Measurements from ENCODE around the gene ARL15. TPM values are rescaled to one million over a fixed set of nuclear protein-coding genes. Genes with fewer than 3 reads are reported as not detected.

Gene ARL15
- total and polyA plus RNA-seq, 9 of the 15 experiments (the other 6 are each of a cell fraction or from before 2014, with no cell fraction given): 18.5 to 80.4 (median 57.0) TPM

DNA sequence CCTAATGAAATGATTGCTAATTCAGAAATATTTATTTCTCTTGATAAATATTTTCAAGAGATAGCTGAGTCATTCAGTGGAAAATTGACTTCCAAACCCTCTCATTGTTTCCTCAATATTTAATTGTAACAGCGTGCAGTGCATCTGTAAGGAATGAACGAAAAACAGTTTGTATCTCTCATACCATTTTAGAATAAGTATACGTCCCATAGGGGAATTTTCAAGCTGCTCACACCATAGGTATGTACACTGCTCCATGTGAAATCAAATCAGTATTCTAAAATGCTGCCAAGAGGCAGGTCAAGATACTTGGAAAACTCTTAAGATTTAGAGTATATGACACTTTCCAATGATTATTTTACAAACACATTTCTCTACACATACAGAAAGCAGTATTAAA, 202.2 kb downstream of the ARL15 start (continued):
- TF ChIP-seq, protein P1, sequence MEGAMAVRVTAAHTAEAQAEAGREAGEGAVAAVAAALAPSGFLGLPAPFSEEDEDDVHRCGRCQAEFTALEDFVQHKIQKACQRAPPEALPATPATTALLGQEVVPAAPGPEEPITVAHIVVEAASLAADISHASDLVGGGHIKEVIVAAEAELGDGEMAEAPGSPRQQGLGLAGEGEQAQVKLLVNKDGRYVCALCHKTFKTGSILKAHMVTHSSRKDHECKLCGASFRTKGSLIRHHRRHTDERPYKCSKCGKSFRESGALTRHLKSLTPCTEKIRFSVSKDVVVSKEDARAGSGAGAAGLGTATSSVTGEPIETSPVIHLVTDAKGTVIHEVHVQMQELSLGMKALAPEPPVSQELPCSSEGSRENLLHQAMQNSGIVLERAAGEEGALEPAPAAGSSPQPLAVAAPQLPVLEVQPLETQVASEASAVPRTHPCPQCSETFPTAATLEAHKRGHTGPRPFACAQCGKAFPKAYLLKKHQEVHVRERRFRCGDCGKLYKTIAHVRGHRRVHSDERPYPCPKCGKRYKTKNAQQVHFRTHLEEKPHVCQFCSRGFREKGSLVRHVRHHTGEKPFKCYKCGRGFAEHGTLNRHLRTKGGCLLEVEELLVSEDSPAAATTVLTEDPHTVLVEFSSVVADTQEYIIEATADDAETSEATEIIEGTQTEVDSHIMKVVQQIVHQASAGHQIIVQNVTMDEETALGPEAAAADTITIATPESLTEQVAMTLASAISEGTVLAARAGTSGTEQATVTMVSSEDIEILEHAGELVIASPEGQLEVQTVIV (CRISPR knock-in tag; IDR thresholded peaks at IDR 0.05; ENCODE audit: borderline replicate concordance): no peak
- TF ChIP-seq NR2C2 (CRISPR knock-in tag; IDR thresholded peaks at IDR 0.05) (no peak), NR2C2 (tag; IDR thresholded peaks at IDR 0.05) (no peak)

DNA sequence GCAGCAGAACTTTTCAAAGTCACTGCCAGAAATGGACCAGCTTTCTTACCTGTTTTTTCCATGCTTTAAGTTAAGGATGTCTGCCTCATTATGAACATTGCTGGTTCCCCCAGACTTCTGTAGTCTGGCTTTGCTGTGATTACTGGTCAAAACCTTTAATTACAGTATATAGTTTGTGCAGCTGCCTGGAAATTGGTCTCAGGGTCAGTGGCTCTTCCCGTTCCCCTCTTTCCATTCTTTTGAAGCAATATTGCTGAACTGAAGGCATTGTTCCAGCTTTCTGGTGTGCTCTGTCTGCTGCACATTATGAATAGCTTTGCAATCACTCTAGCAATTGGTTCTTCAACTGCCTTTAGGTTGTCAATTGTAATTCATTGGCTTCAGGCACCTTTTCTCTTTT, 206.5 kb downstream of the ARL15 start:
- H3K27ac ChIP-seq (ENCODE audit: extremely low read depth, low read depth, low read length): no peak overlapping the region
- POLR2A ChIA-PET: interaction anchor here (1.9 kb wide), 1 partner anchor 12 kb away, joined by 4 read pairs; no protein-coding TSS in a partner anchor
- H3K4me1 ChIP-seq (replicated peaks in 1 of 2; ENCODE audit: control insufficient read depth in 2 of 2, insufficient read depth in 2 of 2, low read length in 2 of 2): no peaks in the 10 kb centered on the region
- H3K4me3 ChIP-seq: no peak overlapping the region
- no peak overlapping the region for H3K4me2 ChIP-seq (ENCODE audit: insufficient read depth, low read length)
- ATAC-seq (no peak), FAIRE-seq (no peak), DNase-seq (ENCODE audit: extremely low read depth in 1 of 4, low spot score in 3 of 4) (no peak)
- H3K9ac ChIP-seq (ENCODE audit: insufficient read depth in 1 of 2, low read depth in 2 of 2, low read length in 2 of 2): no peak overlapping the region
- no peaks in the 10 kb centered on the region for H3K9me1 ChIP-seq (ENCODE audit: control insufficient read depth, insufficient read depth, low read length)
- no peaks in the 10 kb centered on the region for H3K9me3 ChIP-seq (replicated peaks; ENCODE audit: control insufficient read depth, insufficient read depth, low read depth, low read length)
- TF ChIP-seq ZNF696 (CRISPR knock-in tag; conservative IDR thresholded peaks at IDR 0.05): no peak
- 0 out of 2 replicates have a peak, but pooled peaks have one; percentile 29 for TF ChIP-seq ZNF316 (IDR thresholded peaks at IDR 0.05)
- BruUV-seq (replicated peaks): no TSS peak
- H2AFZ ChIP-seq (ENCODE audit: low read depth, low read length): no peak overlapping the region
- in situ Hi-C loops (cut with MboI): no loop called here
- no peaks in the 10 kb centered on the region for H4K20me1 ChIP-seq (replicated peaks; ENCODE audit: control insufficient read depth, insufficient read depth, low read length)
- H3K79me2 ChIP-seq (ENCODE audit: control insufficient read depth, insufficient read depth, low read length): no peaks in the 10 kb centered on the region
- intact Hi-C loops (cut with micrococcal nuclease): no loop called here
- WGBS (ENCODE audit: insufficient coverage, low coverage, missing lambda C conversion rate): 45% methylated on average over 1 of the region's 1 CpG
- no peaks in the 10 kb centered on the region for H3K27me3 ChIP-seq (ENCODE audit: control insufficient read depth in 2 of 2, insufficient read depth in 2 of 2, low read length in 2 of 2)
- peaks cover 18% of the 10 kb centered on the region for H3K36me3 ChIP-seq (ENCODE audit: control insufficient read depth, insufficient read depth, low read length)
- CTCF ChIA-PET (ENCODE audit: low intra/inter-chr PET ratio): no interaction called here

Measured in K562 (cell line).